Measurements from ENCODE around the gene NR2E1. TPM values are rescaled to one million over a fixed set of nuclear protein-coding genes. Genes with fewer than 3 reads are reported as not detected.
A peak's percentile ranks its signal among the peaks of the same experiment; 100 is the strongest.

The NR2E1 gene
- polyA plus RNA-seq, 1 donor (not counting 4 experiments of a cell fraction or from before 2014, with no cell fraction given), result 0.04 TPM

GRCh38 chr6:108166664-108167448, 1.0 kb downstream of the NR2E1 start:
- TF ChIP-seq CTCF (optimal IDR thresholded peaks at IDR 0.05 in 1 of 3, IDR thresholded peaks at IDR 0.05 in 1 of 3, conservative IDR thresholded peaks at IDR 0.05 in 1 of 3; ENCODE audit: extremely low read depth in 1 of 3, insufficient read depth in 2 of 3, low read length in 3 of 3) (no peak), EZH2 (IDR thresholded peaks at IDR 0.05; ENCODE audit: low read length) (no peak)
- Histone ChIP-seq H3K9me1 (ENCODE audit: control insufficient read depth, extremely low read depth, insufficient read depth, low read length) (no peaks in the 10 kb centered on the region), H3K36me3 (ENCODE audit: control insufficient read depth in 2 of 2, extremely low read depth in 1 of 2, insufficient read depth in 2 of 2, low read length in 2 of 2) (no peaks in the 10 kb centered on the region), H2AFZ (ENCODE audit: control insufficient read depth, low read length) (no peak overlapping the region), H3K9ac (ENCODE audit: control insufficient read depth, extremely low read depth, insufficient read depth, low read length) (no peak overlapping the region), H3K9me3 (ENCODE audit: control insufficient read depth, low read depth, low read length) (no peaks in the 10 kb centered on the region), H3K27me3 (ENCODE audit: control insufficient read depth, extremely low read depth, insufficient read depth, low read length) (peaks cover 100% of the 10 kb centered on the region), H3K27ac (ENCODE audit: control insufficient read depth, insufficient read depth, low read length) (no peak overlapping the region), H3K79me2 (ENCODE audit: control insufficient read depth, insufficient read depth, low read length) (no peaks in the 10 kb centered on the region), H4K20me1 (ENCODE audit: control insufficient read depth, extremely low read depth, insufficient read depth, low read length) (no peaks in the 10 kb centered on the region), H3K4me3 (ENCODE audit: control insufficient read depth in 2 of 3, extremely low read depth in 1 of 3, insufficient read depth in 2 of 3, low read depth in 1 of 3, low read length in 3 of 3) (no peak overlapping the region), H3K4me2 (ENCODE audit: control insufficient read depth, extremely low read depth, insufficient read depth, low read depth, low read length) (no peak overlapping the region), H3K4me1 (ENCODE audit: control insufficient read depth, extremely low read depth, insufficient read depth, low read length) (peaks cover 33% of the 10 kb centered on the region)
- no peak for FAIRE-seq
- dilution Hi-C loops (cut with MboI; ENCODE audit: extremely low pct_ligation_motif_present, low sequenced_read_pairs), result no loop called here
- DNase-seq (ENCODE audit: low read depth, low spot score), result no peak

- no peak overlapping the region for H3K4me3 ChIP-seq (ENCODE audit: control insufficient read depth in 2 of 3, extremely low read depth in 1 of 3, insufficient read depth in 2 of 3, low read depth in 1 of 3, low read length in 3 of 3)
- no peaks in the 10 kb centered on the region for H3K9me3 ChIP-seq (ENCODE audit: control insufficient read depth, low read depth, low read length)
- H3K79me2 ChIP-seq (ENCODE audit: control insufficient read depth, insufficient read depth, low read length), result no peaks in the 10 kb centered on the region
- no peaks in the 10 kb centered on the region for H3K36me3 ChIP-seq (ENCODE audit: control insufficient read depth in 2 of 2, extremely low read depth in 1 of 2, insufficient read depth in 2 of 2, low read length in 2 of 2)
- H3K9ac ChIP-seq (ENCODE audit: control insufficient read depth, extremely low read depth, insufficient read depth, low read length), result no peak overlapping the region
- peak overlapping the region; percentile 51 for H3K4me2 ChIP-seq (ENCODE audit: control insufficient read depth, extremely low read depth, insufficient read depth, low read depth, low read length)
- dilution Hi-C loops (cut with MboI; ENCODE audit: extremely low pct_ligation_motif_present, low sequenced_read_pairs), result no loop called here
- peaks cover 97% of the 10 kb centered on the region for H3K27me3 ChIP-seq (ENCODE audit: control insufficient read depth, extremely low read depth, insufficient read depth, low read length)
- no peak overlapping the region for H2AFZ ChIP-seq (ENCODE audit: control insufficient read depth, low read length)
- no peak overlapping the region for H3K27ac ChIP-seq (ENCODE audit: control insufficient read depth, insufficient read depth, low read length)
- H3K9me1 ChIP-seq (ENCODE audit: control insufficient read depth, extremely low read depth, insufficient read depth, low read length), result no peaks in the 10 kb centered on the region
- TF ChIP-seq CTCF (optimal IDR thresholded peaks at IDR 0.05 in 1 of 3, IDR thresholded peaks at IDR 0.05 in 1 of 3, conservative IDR thresholded peaks at IDR 0.05 in 1 of 3; ENCODE audit: extremely low read depth in 1 of 3, insufficient read depth in 2 of 3, low read length in 3 of 3) (no peak), EZH2 (IDR thresholded peaks at IDR 0.05; ENCODE audit: low read length) (no peak)
- FAIRE-seq (no peak), DNase-seq (ENCODE audit: low read depth, low spot score) (no peak)
- H4K20me1 ChIP-seq (ENCODE audit: control insufficient read depth, extremely low read depth, insufficient read depth, low read length), result no peaks in the 10 kb centered on the region
- H3K4me1 ChIP-seq (ENCODE audit: control insufficient read depth, extremely low read depth, insufficient read depth, low read length), result peaks cover 33% of the 10 kb centered on the region
Observed at GRCh38 chr6:108167449-108168089, 1.7 kb downstream of the NR2E1 start.

Measured in keratinocyte (primary cell).